ENCODE measurements around the gene UBALD2.
A peak's percentile ranks its signal among the peaks of the same experiment; 100 is the strongest.

Gene UBALD2

DNA sequence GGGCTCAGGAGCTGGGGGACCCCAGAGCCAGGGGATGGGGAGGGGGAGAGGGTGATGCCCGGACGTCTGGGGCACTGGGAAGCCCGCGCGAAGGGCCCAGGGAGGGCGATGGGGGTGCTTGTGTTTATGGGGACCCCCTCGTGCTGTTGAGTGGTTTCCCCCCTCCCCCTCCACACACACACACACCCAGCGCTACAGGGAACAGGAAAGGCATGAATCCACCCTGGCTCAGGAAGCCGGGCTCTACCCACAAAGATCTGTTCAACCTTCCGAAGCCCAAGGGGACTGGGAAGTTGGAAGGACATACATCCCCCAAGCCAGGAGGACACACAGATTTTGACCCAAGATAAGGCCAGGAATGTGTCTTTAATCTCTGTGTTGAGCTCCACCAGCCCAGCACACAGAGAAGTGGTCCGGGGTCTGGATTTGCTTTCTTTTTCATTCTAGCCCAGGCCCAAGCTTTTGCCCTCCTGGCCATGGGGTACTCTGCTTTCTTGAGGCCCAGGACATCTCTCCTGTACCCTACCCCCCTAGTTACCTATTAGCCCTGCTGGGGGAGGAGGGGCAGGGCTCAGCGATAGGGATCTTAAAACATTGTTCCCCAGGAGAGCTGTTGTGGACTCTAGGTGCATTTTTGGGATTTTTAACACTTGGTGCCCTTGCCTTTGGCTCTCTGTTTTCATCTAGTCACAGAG, 1.2 kb downstream of the UBALD2 start:
- peak; percentile 47 for DNase-seq

DNA sequence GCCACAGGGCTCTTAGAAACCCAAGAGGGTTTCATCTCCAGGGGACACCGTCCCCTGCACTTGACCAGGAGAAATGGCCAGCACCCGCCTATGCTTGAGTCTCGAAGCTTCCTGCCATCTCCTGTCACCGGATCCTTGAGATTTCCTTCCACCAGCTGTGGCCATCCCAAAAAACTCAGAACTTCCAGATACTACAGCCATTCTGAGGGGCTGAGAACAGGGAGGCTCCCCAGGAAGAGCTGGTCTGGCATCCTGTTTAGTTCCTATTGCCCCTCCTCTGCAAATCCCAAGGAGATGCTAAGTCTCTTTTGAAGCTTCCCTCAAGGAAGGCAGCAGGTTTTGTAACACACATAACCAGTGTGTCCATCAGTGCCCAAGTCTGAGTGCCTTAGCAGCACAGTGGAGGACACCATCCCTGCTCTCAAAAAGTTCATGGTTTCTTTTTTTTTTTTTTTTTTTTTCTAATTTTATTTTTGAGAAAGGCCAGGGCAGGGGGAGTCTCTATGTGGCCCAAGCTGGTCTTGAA, 2.0 kb downstream of the UBALD2 start:
- DNase-seq = peak; percentile 8

- DNase-seq = peak; percentile 48
Measured at GRCh38 chr17:76267581-76268001, 2.4 kb downstream of the UBALD2 start.

- peak; percentile 87 for DNase-seq
Measured at GRCh38 chr17:76268015-76268749, 3.0 kb downstream of the UBALD2 start.

DNA sequence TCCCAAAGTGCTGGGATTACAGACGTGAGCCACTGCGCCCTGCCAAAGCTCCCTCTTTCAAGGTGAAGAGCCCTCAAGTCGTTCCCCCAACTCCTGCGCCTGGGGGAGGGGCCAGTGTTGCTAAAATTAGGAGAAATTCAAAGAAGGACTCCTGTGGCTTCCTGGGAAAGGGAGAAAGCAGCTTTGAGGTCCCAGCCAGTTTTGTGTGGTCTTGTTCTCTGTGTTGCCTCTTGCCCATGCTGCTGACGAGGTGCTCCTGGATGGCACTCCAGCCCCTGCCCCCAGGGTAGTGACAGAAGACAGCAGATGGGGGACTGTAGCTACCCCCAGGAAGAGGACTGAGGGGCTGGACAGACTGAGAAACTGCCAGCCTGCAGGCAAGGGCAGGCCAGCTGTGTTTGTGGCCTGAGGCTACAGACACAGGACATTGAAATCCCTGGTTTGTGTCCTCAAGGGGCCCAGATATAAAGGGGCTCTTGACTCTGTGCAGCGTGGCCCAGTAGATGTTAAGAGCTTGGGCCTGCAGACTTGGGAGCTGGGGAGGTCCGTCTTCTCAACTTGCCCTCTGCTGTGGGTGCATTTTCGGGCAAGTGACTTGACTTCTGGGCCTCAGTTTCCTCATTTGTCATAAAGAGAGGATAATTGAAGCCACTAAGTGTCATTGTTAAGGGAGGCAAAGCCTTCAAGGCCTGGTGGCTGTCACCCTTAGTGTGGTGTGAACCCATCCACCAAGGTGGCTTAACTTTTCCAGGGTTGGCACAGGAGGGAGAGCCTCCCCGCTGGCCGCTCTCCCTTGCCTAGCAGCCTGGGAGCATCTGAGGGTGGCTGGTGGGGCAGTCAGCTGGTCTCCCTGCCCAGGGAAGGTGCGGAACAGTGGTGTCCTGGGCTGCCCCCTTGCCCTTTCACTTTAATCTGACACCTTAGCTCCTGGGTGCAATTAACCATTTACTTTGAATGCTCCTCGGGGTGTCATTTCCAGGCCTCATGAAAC, 4.1 kb downstream of the UBALD2 start:
- DNase-seq = peak; percentile 29

DNA sequence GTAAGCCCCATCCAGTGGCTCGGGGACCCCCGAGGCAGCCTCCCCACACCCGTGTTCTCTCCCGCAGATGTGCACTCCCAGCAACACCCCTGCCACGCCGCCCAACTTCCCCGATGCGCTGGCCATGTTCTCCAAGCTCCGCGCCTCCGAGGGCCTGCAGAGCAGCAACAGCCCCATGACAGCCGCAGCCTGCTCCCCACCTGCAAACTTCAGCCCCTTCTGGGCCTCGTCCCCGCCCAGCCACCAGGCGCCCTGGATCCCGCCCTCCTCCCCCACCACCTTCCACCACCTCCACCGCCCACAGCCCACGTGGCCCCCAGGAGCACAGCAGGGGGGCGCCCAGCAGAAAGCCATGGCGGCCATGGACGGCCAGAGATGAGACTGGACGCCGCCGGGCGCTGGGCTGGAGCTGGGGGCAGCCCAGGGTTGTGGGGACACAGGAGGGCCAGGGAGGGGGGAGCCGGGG, 5.0 kb downstream of the UBALD2 start:
- peak; percentile 54 for DNase-seq

- peak; percentile 45 for DNase-seq
Measured at GRCh38 chr17:76270770-76271668, 5.9 kb downstream of the UBALD2 start.

DNA sequence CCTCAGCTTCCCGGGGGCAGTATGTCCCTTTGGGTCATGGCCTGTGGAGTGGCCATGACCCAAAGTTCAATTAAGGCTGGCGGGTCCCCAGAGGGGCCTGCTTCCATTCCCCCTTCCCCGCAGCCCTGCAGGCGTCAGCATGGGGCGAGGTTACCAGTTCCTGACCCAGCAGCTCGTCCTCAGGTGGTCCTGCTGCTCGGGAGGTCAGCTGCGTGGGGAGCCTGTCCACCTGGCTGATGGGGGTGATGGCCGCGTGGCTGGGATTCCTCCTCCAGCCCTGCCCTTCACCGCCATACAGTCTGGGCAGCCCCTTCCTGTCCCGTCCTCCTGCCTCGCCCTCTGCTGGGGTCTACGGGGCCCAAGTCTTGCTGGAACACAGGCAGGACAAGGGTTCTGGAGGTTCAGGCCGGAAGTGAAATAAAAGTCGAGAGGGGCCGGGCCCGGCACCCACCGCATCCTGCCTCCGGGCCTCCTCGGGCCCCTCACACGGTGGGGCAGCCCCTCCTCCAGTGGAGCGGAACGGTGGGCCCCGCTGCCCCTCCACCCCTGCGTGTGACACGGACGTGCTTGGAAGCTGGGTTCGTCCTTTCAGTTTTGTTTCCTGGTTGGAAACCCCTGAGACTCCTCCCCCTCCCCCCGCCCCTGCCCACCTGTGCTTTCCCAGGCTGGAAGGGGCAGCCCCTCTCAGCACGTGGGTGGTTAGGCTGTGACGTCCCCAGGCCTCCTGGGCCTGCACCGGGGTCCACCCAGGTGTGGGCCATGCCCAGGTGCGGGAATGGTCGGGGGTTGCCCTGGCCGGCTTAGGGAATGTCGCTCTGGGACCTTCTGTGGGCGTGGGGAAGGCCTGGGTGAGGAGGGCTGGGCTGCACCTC, 6.8 kb downstream of the UBALD2 start:
- peak; percentile 94 for DNase-seq

DNA sequence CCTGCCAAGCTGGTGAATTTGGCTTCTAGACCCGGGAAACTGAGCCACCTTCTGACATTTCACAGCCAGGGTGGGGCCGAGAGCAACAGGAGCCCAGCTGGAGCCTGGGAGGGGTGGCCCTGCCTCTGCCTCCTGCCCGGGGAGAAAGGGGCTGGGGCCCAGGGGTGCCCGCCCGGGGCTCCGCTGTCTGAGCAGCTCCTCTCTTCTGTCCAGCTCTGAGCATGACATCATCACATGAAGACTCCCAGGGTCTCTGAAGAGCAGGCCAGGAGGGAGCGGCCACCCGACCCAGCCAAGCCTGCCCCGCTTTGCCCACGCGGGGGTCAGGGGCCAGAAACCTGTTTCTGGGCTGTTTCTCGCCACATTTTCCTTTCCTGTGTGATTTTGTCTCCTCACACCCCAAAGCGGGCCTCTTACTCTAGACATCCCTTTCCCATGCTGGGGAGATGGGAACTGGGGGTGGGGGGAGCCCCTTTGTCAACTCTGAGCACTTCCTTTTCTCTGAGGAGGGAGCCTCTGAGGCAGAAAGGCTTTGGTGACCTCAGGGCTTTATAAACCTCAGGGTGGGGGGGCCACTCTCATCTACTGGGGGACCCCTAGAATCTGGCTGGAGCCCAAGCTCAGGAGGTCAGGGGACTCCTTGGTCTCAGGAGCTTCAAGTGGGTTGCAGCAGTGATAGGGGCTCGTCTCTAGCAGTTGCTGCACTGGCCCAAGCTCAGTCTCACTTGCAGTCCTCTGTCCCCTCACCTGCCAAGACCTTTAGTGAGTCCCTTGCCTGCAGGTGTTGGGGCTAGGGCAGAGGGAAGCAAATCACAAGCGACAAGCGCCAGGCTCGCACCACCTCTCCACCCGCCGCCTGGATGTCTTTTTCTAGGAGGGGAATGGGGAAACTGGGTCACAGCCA, 7.6 kb downstream of the UBALD2 start:
- DNase-seq = peak; percentile 86

DNA sequence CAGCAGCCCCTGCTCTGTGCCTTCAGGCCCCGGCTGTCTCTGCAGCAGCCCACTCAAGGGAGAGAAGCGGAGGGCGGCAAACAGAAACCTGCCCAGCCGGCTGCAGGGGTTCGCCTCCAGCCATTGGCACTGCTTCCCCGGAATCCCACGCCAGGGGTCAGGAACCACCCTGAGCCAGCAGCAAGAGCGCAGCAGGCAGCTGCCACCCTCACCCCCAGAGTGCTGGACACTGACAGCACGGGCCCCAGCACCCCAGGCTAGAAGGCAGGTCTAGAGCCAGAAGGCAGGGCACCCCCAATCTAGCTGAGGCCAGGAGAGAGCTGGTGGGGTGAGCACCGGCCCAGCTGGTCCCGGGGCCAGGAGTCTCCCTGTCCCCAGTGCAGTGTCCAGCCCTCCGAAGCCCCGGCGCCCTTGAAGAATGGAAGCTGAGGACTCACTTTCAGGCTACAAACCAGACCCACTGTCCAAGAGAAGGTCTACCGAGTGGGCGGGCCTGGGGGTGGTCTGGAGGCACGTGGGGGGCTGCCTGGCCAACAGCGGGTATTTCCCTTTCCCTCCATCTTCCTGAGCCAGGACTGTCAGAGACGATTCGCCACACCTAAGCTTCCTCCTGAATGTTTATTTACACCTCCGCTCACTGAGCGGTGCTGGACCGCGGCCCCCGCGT, 8.4 kb downstream of the UBALD2 start:
- DNase-seq = peak; percentile 18

GRCh38 chr17:76274112-76274956, 9.2 kb downstream of the UBALD2 start:
- peak; percentile 12 for DNase-seq

DNA sequence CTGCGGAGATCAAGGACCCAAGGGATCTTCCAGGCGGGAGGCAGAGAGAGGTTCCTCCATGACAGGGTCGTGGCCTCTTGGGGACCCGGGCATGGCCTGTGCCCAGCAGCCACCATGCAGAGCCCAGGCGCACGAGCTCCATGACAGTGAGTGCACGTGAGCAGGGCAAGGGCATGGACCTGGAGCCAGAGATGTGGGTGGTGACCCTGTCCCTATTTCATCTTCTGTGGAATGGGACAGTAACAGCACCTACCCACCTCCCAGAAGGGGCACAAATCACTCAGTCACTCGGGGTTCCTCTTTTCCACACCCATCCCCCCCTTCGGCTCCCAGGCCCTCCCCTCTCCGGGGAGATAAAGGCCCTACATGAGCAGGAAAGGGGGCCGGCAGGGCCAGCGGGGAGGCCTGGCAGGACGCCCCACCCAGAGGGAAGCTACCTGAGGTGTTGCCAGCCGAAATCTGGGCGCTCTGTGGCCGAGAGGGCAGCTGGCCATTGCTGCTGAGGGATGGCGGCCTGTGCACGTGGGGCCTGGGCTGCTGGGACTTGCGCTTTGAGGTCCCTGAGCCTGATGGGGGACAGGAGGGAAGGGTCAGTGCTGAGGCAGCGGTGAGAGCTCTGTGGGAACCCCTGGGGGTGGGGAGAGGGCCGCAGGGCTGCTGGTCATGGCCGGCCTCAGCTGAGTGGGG, 10.4 kb downstream of the UBALD2 start:
- peak; percentile 8 for DNase-seq

DNA sequence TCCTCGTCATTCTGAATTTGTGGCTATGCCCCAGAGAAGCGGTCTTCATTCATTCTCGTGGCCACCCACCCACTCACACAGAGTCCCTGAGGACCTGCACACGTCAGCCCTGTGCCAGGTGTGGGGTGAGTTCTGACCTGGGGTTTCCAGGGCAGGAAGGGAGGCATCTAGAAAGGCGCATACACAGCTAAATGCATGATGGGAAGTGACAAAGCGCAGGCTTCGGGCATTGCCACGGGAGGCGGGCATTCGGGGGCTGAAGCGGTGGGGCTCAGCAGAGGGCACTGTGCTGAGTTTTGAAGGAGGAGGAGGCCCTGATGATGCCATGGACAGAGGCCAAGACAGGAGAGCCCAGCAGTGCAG, 10.9 kb downstream of the UBALD2 start:
- no peak for DNase-seq

- no peak for DNase-seq
Measured at GRCh38 chr17:76276461-76277299, 11.5 kb downstream of the UBALD2 start.

DNA sequence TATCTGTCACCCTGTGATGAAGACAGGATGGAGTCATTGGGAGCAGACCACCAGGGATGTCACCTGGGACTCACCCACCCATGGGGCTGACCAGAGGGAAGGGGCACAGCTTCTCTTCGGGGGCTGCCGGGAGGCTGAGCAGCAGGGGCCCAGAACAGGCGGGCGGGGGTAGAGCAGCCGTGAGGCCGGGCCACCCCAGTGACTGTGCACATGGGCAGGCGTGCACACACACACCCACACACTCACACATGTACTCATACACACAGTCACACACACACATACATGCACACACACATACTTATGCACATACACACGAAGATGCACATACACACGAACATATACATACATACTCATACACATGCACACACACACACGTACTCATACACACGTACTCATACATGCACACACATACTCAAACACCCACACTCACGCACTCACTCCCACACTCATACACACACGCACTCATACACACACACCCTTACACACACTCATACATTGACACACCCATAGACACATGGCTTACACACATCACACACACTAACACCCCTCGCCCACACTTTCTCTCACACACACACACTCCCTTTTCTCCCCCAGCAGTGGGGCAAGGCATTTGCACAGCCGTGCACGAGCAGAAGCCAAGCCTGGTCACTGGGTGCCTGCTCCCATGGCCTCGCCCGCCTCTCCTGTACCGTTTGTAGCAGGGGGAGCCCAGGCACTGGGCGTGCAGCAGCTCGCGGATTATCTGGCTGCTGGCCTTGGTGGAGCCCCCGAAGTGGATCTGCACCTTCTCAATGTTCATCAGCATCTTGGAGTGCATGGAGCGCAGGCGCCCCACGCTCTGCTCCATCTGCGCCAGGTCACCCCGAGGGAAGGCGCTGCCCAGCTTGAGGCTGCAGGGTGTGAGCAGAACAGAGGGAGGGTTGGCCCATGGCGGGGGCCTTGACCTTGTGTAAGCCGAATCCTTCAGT, 12.4 kb downstream of the UBALD2 start:
- DNase-seq = no peak

Data from stimulated activated CD4-positive, alpha-beta T cell treated with anti-CD3 and anti-CD28 coated beads, Interleukin-15, amount 100 ng/mL, for 24 hours (primary cell).